H54 (cell line): ENCODE results near the gene OSBPL10.

Experiments used
- DNase-seq: peaks from one replicate; pipeline ENCODE4 v3.0.0; 2011; ENCODE audit warnings: low spot score, mixed read lengths; ENCODE audit not compliant: insufficient read length
- FAIRE-seq: peaks from 3 replicates; lab custom pipeline; 2011; peaks lifted over from hg19 to GRCh38; lab: Jason Lieb, UNC
- POLR2A ChIP-seq: IDR thresholded peaks from 2 replicates; pipeline ENCODE4 v1.6.1; 2011; ENCODE audit warnings: low read depth, mild to moderate bottlenecking, low read length

OSBPL10 gene

GRCh38 chr3:31918179-31919150, 62.6 kb downstream of the OSBPL10 start:
- peak; percentile 27 for FAIRE-seq
- no peak for DNase-seq
- no peak for TF ChIP-seq POLR2A

GRCh38 chr3:31917303-31918005, 63.6 kb downstream of the OSBPL10 start:
- DNase-seq (no peak), FAIRE-seq (no peak)
- no peak for TF ChIP-seq POLR2A

- DNase-seq: no peak
Measured at GRCh38 chr3:31911643-31912042, 69.4 kb downstream of the OSBPL10 start.

DNA sequence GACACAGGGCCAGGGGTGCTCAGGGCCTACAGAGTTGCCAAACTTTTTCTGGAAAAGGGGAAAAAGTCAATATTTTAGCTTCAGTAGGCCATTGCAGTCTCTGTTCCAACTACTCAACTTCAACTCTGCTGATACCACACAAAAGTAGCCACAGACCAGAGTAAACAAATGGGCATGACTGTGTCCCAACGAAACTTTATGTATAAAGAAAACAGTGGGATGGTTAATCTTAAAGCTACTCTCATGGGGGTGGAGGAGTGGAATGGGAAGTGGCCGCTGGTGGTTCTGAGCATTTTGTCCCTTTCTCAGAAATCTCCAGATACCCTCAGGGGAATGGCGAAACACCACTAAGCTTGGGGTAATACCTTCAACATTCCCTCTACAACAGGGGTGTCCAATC, 69.9 kb downstream of the OSBPL10 start:
- DNase-seq (no peak), FAIRE-seq (no peak)
- TF ChIP-seq POLR2A: no peak

More at GRCh38 chr3:31911643-31912042, 69.4 kb downstream of the OSBPL10 start:
- no peak for TF ChIP-seq POLR2A
- no peak for FAIRE-seq

DNA sequence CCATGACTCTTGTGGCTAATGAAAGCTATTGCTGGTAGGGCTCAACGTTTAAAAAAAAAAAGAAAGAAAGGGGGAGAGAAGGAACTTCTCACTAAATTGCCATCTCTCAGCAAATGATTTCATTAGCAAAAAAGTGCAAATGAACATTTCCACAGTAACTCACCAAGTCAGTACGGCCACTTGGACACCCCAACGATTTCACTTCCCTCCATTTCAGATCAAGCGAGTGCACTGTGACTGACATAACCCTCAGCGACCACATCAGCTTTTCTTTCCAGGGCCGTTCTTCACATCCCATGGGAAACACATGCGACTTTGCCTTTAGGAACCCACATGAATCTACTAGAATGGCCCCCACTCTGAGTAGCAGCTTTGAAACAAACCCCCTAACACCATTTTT, 71.6 kb downstream of the OSBPL10 start:
- no peak for TF ChIP-seq POLR2A
- DNase-seq: no peak
- no peak for FAIRE-seq

DNA sequence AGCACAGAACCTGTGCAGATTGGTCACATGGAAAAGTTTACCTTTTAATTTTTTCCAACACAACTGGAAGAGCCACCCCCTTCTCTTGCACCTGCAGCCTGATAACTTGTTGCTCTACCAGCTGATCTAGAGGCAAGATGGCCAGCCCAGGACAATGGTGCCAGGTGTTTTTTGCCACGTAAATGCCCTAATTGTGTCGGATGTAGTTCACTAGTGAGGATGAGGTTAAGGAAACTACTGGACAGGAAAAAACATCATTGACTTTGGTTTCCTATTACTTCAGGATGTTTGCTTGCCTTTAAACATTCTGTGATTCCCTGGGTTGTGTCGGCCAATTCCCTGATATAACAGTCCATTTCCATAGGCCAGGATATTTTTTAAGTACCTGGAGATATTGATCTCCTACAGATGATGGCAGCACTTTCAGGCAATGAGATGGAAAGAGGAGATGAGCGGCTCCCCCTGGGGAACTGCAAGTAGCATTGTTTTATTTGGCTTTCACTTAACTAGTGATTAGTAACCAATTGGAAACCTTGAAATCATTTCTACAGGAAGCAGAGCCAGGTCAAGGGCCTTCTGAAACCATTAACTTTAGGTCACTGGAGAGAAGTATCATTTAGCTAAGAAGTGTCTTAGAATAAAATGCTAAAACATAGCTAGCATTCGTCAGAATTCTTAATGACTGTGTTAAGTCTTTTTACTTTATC, 72.5 kb downstream of the OSBPL10 start:
- FAIRE-seq: no peak
- DNase-seq: no peak
- TF ChIP-seq POLR2A: no peak

DNA sequence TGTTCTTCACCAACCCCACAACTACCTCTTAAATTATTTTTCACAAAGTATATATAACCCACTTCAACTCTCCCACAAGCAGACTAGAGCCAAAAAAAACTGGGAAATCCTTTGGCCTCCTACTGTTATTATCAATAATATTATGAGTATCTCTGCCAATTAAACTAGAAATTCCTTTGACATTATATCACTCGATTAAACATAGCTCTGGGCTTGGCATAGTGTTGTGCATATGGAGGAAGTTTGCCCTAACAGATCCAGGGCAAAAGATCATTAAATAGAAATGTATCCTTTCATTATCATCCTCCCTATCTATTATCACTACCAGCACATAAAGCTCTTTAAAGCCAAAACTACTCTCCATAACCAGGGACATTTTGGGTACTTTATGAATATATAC, 74.9 kb downstream of the OSBPL10 start:
- FAIRE-seq: no peak
- TF ChIP-seq POLR2A: no peak
- no peak for DNase-seq

GRCh38 chr3:31903686-31904431, 77.2 kb downstream of the OSBPL10 start:
- TF ChIP-seq POLR2A: no peak
- FAIRE-seq (no peak), DNase-seq (no peak)

DNA sequence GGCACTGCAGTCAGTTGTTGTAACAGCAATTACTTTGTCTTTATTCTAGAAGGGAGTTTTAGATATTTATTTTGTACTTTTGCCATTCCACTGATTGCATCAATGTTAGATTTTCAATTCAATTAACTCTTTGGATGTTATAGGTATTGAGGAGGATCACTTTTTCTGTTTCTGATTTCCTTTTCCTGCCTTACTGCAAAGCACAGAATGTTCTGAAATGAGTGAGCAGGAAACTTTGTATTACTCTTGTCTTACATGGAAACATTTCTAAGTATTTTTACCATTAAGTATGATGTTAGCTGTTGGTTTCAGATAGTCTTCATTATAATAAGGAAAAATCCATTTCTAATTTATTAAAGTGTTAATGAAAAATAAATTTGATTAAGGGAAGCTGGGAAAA, 80.5 kb downstream of the OSBPL10 start:
- TF ChIP-seq POLR2A: no peak
- DNase-seq (no peak), FAIRE-seq (no peak)

- FAIRE-seq (no peak), DNase-seq (no peak)
Measured at GRCh38 chr3:31896648-31897433, 84.2 kb downstream of the OSBPL10 start.

DNA sequence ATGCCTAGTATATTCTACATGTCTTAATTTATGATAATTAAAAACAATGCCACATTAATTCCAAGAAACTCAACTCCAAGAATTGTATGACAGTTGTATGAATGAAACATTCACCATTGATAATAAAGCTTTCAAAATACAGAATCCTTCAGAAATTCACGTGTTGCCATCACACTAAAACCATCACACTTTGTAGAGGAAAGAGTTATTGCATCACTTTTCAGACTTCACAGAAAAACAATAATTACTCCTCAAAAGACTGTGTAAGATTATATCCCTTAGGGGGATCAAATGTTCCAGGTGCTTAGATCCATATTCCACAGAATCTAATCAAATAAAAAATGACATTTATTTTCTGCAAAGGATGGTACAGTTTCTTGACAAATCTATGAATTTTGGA, 85.0 kb downstream of the OSBPL10 start:
- no peak for FAIRE-seq
- no peak for DNase-seq
- TF ChIP-seq POLR2A: no peak

More at GRCh38 chr3:31896648-31897433, 84.2 kb downstream of the OSBPL10 start:
- no peak for TF ChIP-seq POLR2A

DNA sequence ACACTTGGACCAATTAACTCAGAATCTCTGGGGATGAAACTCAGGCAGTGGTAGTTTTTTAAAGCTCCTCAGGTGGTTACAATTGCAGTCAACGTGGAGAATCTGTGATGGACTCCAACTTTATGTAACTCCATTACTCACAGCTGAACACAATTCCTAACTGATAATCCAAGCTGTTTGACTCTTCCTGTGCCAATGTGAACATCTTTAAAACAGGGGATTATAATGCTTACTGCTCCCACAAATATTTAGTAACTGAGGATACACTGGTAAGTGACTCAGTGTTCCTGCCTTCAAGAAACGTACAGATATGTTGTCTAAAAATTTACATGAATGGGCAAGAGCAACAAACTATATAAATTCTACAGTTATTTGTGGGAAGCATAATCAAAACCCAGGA, 85.6 kb downstream of the OSBPL10 start:
- FAIRE-seq (no peak), DNase-seq (no peak)
- TF ChIP-seq POLR2A: no peak
